HG02623 (cell line): ENCODE results near the gene FAM171A1.
A peak's percentile ranks its signal among the peaks of the same experiment; 100 is the strongest.

Experiments
- ATAC-seq: cut with Tn5 transposase; IDR thresholded peaks from one replicate; pipeline ENCODE4 v1.9.1; 2021; ENCODE audit warnings: moderate library complexity; ENCODE audit not compliant: unreplicated experiment

Gene FAM171A1

GRCh38 chr10:15181576-15182156, 189.4 kb downstream of the FAM171A1 start:
- ATAC-seq: no peak

- no peak for ATAC-seq
Observed at GRCh38 chr10:15180736-15181135, 190.4 kb downstream of the FAM171A1 start.

DNA sequence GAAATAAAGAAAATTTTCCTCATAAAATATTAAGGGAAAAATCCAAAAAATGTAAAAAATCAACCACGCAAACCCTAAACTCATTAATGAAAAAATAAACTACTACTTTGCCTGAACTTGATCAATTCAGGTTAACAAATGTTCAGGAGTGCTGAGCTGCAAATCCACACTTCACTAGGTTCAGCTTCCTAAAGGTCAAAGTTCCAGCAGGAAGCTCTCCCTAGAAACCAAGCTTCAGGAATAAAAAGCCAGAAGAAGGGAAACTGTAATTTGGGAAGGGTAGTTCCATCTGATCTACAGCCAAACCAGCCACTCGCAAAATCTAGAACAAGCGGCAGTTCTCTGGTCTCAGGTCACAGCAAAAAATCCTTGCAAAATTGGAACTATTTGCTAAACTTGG, 194.8 kb downstream of the FAM171A1 start:
- ATAC-seq: no peak

- ATAC-seq: no peak
Observed at GRCh38 chr10:15175587-15175986, 195.5 kb downstream of the FAM171A1 start.

DNA sequence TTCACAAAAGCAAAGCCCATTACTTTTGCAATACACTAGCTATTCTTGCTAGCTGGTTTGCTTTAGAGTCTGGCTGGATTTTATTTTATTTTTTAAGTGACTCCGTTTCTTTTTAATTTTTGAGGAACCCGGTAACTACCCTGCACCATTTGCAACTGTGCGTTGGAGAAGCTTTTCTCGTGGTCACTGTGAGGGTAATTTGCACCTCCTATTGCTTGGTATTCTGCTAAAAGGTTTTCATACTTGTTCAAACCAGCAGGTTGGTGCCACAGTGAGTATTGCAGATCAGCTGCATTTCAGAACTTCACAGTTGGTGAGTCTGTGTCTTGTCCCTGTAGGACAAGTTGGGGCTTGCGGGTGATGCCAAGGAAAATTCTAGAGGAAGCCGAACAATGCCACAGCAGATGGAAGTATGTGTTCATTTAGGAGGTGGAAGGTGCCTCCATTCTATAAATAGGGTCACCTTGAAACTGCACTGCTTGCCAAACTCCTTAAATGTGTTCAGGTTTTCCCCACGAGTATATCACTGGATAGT, 198.7 kb downstream of the FAM171A1 start:
- ATAC-seq: no peak

DNA sequence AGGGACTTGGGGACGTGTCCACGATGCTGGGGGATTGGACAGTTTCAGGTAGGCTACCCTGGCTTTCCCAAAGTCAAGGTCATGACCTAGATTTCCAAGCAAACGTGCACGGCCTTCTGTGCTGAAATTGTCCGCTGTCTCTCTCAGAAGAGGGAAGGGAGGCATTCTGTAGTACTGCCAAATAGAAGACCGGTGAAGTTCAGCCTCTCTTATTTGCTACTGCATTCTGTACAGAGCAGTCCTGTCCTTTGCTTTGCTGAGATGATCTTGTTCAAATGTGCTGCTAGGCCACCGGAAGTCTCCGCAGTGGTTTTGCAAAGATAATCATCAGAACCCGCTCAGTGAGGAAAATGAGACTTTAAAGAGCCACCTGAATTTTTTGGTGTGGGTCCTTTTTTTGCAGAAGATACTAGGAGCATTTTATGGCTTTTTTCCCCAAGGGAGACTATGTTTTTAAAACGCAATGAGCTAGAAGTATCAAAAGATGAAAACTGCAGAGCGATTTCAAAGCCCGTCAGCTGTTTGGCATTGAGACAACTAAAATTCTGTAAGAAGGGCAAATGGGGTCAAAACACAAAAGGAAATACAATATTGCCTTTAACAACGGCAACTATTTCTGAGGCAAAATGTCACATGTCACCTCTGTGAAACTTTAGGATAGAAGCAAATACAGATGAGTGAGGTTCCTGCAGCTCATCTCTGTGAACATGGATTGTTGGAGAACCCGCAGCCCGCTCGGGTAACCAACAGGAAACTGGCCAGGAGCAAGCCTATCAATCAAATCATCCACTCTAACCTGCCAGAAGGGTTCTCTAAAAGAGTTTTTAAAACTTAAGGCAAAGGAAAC, 201.3 kb downstream of the FAM171A1 start:
- no peak for ATAC-seq

- ATAC-seq: peak; percentile 36
Observed at GRCh38 chr10:15168786-15169554, 202.1 kb downstream of the FAM171A1 start.

- ATAC-seq: peak; percentile 84
Observed at GRCh38 chr10:15168291-15168785, 202.8 kb downstream of the FAM171A1 start, which contains the start of gene NMT2. TSS of gene NMT2 (minus strand) at chr10:15168693. CDS start at chr10:15168612, 81 bp downstream.

GRCh38 chr10:15167411-15168290, 203.4 kb downstream of the FAM171A1 start:
- peak; percentile 29 for ATAC-seq

GRCh38 chr10:15166325-15166724, 204.8 kb downstream of the FAM171A1 start:
- no peak for ATAC-seq

DNA sequence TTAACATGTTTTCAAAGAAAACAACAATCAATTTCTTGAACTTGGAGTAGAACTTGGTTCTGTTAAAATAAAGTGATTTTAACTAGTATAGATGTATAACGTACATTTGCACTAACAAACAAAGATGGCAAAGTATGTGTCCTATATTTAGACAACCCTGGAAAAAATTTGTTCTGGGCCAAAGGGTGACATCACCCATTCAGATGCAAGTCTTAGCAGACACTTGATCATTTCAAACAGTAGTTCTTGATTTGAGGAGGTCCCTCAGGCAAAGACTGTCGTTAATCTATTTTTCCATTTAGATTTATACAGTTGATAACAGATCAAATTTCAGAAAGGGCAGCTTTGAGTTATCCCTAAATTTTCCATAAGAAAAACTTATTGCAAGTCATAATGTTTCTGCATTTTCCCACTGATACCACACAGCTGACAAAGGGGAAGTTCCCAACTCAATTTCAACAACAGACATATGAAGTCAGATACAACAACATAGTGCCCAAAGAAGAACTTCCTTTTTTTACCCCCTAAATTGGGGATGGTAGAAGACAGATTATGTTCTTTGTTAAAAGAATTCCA, 207.7 kb downstream of the FAM171A1 start:
- no peak for ATAC-seq
